IMR-90 (cell line): ENCODE results near the gene EPHA6. TPM values are rescaled to one million over a fixed set of nuclear protein-coding genes. Genes with fewer than 3 reads are reported as not detected.
A peak's percentile ranks its signal among the peaks of the same experiment; 100 is the strongest.

Experiments used
- ATAC-seq: fragments of 200-7000 bp; cut with Tn5 transposase; 2 replicates; pipeline ENCODE4 v1.9.1; 2020; ENCODE audit warnings: low read depth, mild to moderate bottlenecking, moderate library complexity
- BruUV-seq: library from RNA; stranded (reverse); fragments of 400-500 nt; replicated peaks from 2 replicates; lab custom pipeline; 2021; lab: Mats Ljungman, UMichigan
- CTCF ChIA-PET: fragments of 300-600 bp; formaldehyde crosslinking; extraction: SDS; loops from one replicate; lab custom pipeline; 2021; ENCODE audit warnings: antibody characterized with exemption; lab: Yijun Ruan, JAX
- POLR2A ChIA-PET: fragments of 300-600 bp; sonication (Branson Sonifier 250); formaldehyde crosslinking; loops from one replicate; lab custom pipeline; 2022; ENCODE audit warnings: antibody characterized with exemption; ENCODE audit not compliant: unreplicated experiment; lab: Charles Lee
- DNase-seq: peaks from one replicate; pipeline ENCODE4 v3.0.0; 2013
- H2AFZ ChIP-seq: replicated peaks from 2 replicates; pipeline ENCODE3; 2013; ENCODE audit warnings: low read length, mild to moderate bottlenecking; ENCODE audit not compliant: poor library complexity
- H2AK5ac ChIP-seq: 2 replicates; pipeline ENCODE4 v1.6.1; 2013; ENCODE audit warnings: low read depth, low read length, inconsistent platforms
- H2AK9ac ChIP-seq: replicated peaks from 2 replicates; pipeline ENCODE3; 2013; ENCODE audit warnings: mild to moderate bottlenecking, low read depth, low read length, moderate library complexity; ENCODE audit not compliant: poor library complexity
- H2BK120ac ChIP-seq: 2 replicates; pipeline ENCODE4 v1.6.1; 2013; ENCODE audit warnings: low read depth, low read length, inconsistent platforms
- H2BK15ac ChIP-seq: 3 replicates; pipeline ENCODE4 v1.6.1; 2013; ENCODE audit warnings: low read depth, low read length, inconsistent platforms
- H2BK20ac ChIP-seq: 2 replicates; pipeline ENCODE4 v1.6.1; 2013; ENCODE audit warnings: low read depth, mild to moderate bottlenecking, inconsistent platforms, low read length, moderate library complexity
- H2BK5ac ChIP-seq: 2 replicates; pipeline ENCODE4 v1.6.1; 2013; ENCODE audit warnings: mild to moderate bottlenecking, low read depth, low read length, inconsistent platforms; ENCODE audit not compliant: poor library complexity, severe bottlenecking
- H3K14ac ChIP-seq: replicated peaks from 2 replicates; pipeline ENCODE4 v1.6.1; 2013; ENCODE audit warnings: low read depth, low read length, inconsistent platforms
- H3K18ac ChIP-seq: 2 replicates; pipeline ENCODE4 v1.6.1; 2013; ENCODE audit warnings: low read depth, low read length, control low read depth
- H3K23ac ChIP-seq: 2 replicates; pipeline ENCODE4 v1.6.1; 2013; ENCODE audit warnings: low read depth, low read length, inconsistent platforms
- H3K27ac ChIP-seq: 2 replicates; pipeline ENCODE4 v1.5.1; 2013; ENCODE audit warnings: mild to moderate bottlenecking, control low read depth, low read length; ENCODE audit not compliant: insufficient read depth
- H3K27me3 ChIP-seq: 2 replicates; pipeline ENCODE4 v1.6.1; 2013; ENCODE audit warnings: low read length; ENCODE audit not compliant: control insufficient read depth, insufficient read depth
- H3K36me3 ChIP-seq: 2 replicates; pipeline ENCODE4 v1.6.1; 2013; ENCODE audit warnings: low read length, mixed read lengths; ENCODE audit not compliant: control insufficient read depth, insufficient read depth
- H3K4ac ChIP-seq: 2 replicates; pipeline ENCODE4 v1.6.1; 2013; ENCODE audit warnings: low read depth, low read length, inconsistent platforms
- H3K4me1 ChIP-seq: 2 replicates; pipeline ENCODE4 v1.6.1; 2013; ENCODE audit warnings: low read length, mixed read lengths; ENCODE audit not compliant: control insufficient read depth, insufficient read depth
- H3K4me2 ChIP-seq: 2 replicates; pipeline ENCODE4 v1.6.1; 2013; ENCODE audit warnings: low read depth, mild to moderate bottlenecking, control low read depth, low read length, moderate library complexity
- H3K4me3 ChIP-seq: 2 replicates; pipeline ENCODE4 v1.5.1; 2013; ENCODE audit warnings: low read depth, mild to moderate bottlenecking, control low read depth, low read length, moderate library complexity; ENCODE audit not compliant: insufficient read depth
- H3K56ac ChIP-seq: 2 replicates; pipeline ENCODE4 v1.6.1; 2013; ENCODE audit warnings: low read length, inconsistent platforms; ENCODE audit not compliant: insufficient read depth; ENCODE audit errors: extremely low read depth
- H3K79me1 ChIP-seq, 2 experiments: 2 replicates each; pipeline ENCODE4 v1.6.1; 2013; ENCODE audit warnings: low read length in 2 of 2, inconsistent platforms in 1 of 2, low read depth in 1 of 2
- H3K9ac ChIP-seq: 2 replicates; pipeline ENCODE4 v1.6.1; 2013; ENCODE audit warnings: low read depth, low read length, control low read depth
- H3K9me1 ChIP-seq: 2 replicates; pipeline ENCODE4 v1.6.1; 2013; ENCODE audit warnings: low read length, inconsistent platforms; ENCODE audit not compliant: insufficient read depth
- H3K9me3 ChIP-seq: 2 replicates; pipeline ENCODE4 v1.6.1; 2013; ENCODE audit warnings: low read length; ENCODE audit not compliant: control insufficient read depth, insufficient read depth
- H4K20me1 ChIP-seq: 2 replicates; pipeline ENCODE4 v1.6.1; 2013; ENCODE audit warnings: low read length, inconsistent platforms; ENCODE audit not compliant: insufficient read depth
- H4K5ac ChIP-seq: 2 replicates; pipeline ENCODE4 v1.6.1; 2013; ENCODE audit warnings: mild to moderate bottlenecking, low read depth, low read length, control low read depth
- H4K8ac ChIP-seq, 2 experiments: 2 replicates each; pipeline ENCODE4 v1.6.1; 2013; ENCODE audit warnings: low read depth in 2 of 2, low read length in 2 of 2, control low read depth in 1 of 2, inconsistent platforms in 1 of 2
- H4K91ac ChIP-seq: 2 replicates; pipeline ENCODE4 v1.6.1; 2013; ENCODE audit warnings: low read depth, low read length, inconsistent platforms; ENCODE audit not compliant: insufficient read depth
- CTCF ChIP-seq: conservative IDR thresholded peaks from 2 replicates; pipeline ENCODE4 v1.5.1; 2012; ENCODE audit warnings: mild to moderate bottlenecking, low read depth, low read length, improper control_type of control experiment
- ELK1 ChIP-seq: fragments of 150-350 bp; IDR thresholded peaks from 2 replicates; pipeline ENCODE4 v1.6.1; 2016; ENCODE audit warnings: low read depth, mild to moderate bottlenecking, low read length, moderate library complexity, borderline replicate concordance
- FOS ChIP-seq: fragments of 150-350 bp; IDR thresholded peaks from 2 replicates; pipeline ENCODE4 v1.6.1; 2016; ENCODE audit warnings: low read depth, low read length
- MAFK ChIP-seq: IDR thresholded peaks from 2 replicates; pipeline ENCODE4 v1.6.1; 2012; ENCODE audit warnings: low read depth, low read length, improper control_type of control experiment
- MXI1 ChIP-seq: IDR thresholded peaks from 2 replicates; pipeline ENCODE4 v1.6.1; 2012; ENCODE audit warnings: low read depth, mild to moderate bottlenecking, low read length, moderate library complexity, borderline replicate concordance
- RAD21 ChIP-seq: IDR thresholded peaks from 2 replicates; pipeline ENCODE4 v1.6.1; 2012; ENCODE audit warnings: low read length, improper control_type of control experiment
- WGBS, 2 experiments: methylation state at CpG; one replicate each; pipeline versions ENCODE4 v1.1.5 to v1.1.7; 2013; ENCODE audit warnings: missing lambda C conversion rate in 2 of 2; ENCODE audit not compliant: insufficient read length in 1 of 2; ENCODE audit errors: extremely low coverage in 2 of 2; 5-methylcytosine and 5-hydroxymethylcytosine counted together
- dilution Hi-C: fragments of 300-500 bp; cut with HindIII; formaldehyde crosslinking; loops from one replicate; pipeline ENCODE4 v1.14.3; 2018; ENCODE audit warnings: low sequenced_read_pairs; ENCODE audit not compliant: unreplicated experiment
- in situ Hi-C: fragments of 300-500 bp; cut with MboI; formaldehyde crosslinking; loops from 3 replicates; pipeline ENCODE4 v1.14.3; 2019; ENCODE audit warnings: low sequenced_read_pairs, inconsistent platforms, mixed read lengths
- intact Hi-C: fragments of 100-400 bp; cut with micrococcal nuclease; formaldehyde crosslinking; loops from 2 replicates; pipeline ENCODE4 v1.10.0; 2022
- polyA plus RNA-seq, 3 experiments: library from polyadenylated mRNA; depleted of rRNA; stranded (reverse); fragments of >200 nt; gene quantifications; 2 replicates each; pipeline ENCODE4 v1.2.3, GENCODE V29; 2012; ENCODE audit warnings: low replicate concordance in 1 of 3
- total RNA-seq: library from RNA; depleted of rRNA; stranded (reverse); fragments of >200 nt; gene quantifications from 2 replicates; pipeline ENCODE4 v1.2.3, GENCODE V29; 2012
- TF ChIP-seq, protein P1 (sequence below): fragments of 150-350 bp; IDR thresholded peaks from 2 replicates; pipeline ENCODE4 v1.6.1; 2017; ENCODE audit warnings: mild to moderate bottlenecking, antibody characterized with exemption, low read length, low read depth

Gene EPHA6
- total and polyA plus RNA-seq, 2 of the 4 experiments (the other 2 are of a cell fraction) = not detected

GRCh38 chr3:97530691-97531090 lies 716.3 kb downstream of the EPHA6 start:
- WGBS, 2 experiments = no CpG with 5 or more reads among the region's 2 CpGs
- in situ Hi-C loops = no loop called here
- no peak overlapping the region for H3K27ac ChIP-seq

More at GRCh38 chr3:97530691-97531090, 716.3 kb downstream of the EPHA6 start:
- no peaks in the 10 kb centered on the region for H3K27me3 ChIP-seq
- H3K4me3 ChIP-seq = no peak overlapping the region
- dilution Hi-C loops = no loop called here
- H4K20me1 ChIP-seq = no peaks in the 10 kb centered on the region
- DNase-seq (no peak), ATAC-seq (no peak)
- H3K79me1 ChIP-seq = no peaks in the 10 kb centered on the region
- H4K8ac ChIP-seq = no peak overlapping the region
- no peaks in the 10 kb centered on the region for H3K9me1 ChIP-seq
- H3K36me3 ChIP-seq = no peaks in the 10 kb centered on the region
- no peak overlapping the region for H2BK15ac ChIP-seq
- BruUV-seq = no TSS peak
- H2BK120ac ChIP-seq = no peak overlapping the region
- intact Hi-C loops = no loop called here
- CTCF ChIA-PET = no interaction called here
- H3K56ac ChIP-seq = no peak overlapping the region
- no peak overlapping the region for H2AK5ac ChIP-seq
- POLR2A ChIA-PET = no interaction called here
- H3K4me2 ChIP-seq = no peak overlapping the region
- H3K14ac ChIP-seq = no peak overlapping the region
- no peak overlapping the region for H2BK20ac ChIP-seq
- H3K9me3 ChIP-seq = peaks cover 11% of the 10 kb centered on the region
- no peak overlapping the region for H3K9ac ChIP-seq
- H3K23ac ChIP-seq = no peak overlapping the region
- TF ChIP-seq RAD21 (no peak), CTCF (no peak), MAFK (peak; percentile 92), FOS (no peak), MXI1 (no peak), ELK1 (no peak)
- TF ChIP-seq, protein P1, sequence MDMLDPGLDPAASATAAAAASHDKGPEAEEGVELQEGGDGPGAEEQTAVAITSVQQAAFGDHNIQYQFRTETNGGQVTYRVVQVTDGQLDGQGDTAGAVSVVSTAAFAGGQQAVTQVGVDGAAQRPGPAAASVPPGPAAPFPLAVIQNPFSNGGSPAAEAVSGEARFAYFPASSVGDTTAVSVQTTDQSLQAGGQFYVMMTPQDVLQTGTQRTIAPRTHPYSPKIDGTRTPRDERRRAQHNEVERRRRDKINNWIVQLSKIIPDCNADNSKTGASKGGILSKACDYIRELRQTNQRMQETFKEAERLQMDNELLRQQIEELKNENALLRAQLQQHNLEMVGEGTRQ = no peak
- H4K91ac ChIP-seq = no peak overlapping the region
- no peak overlapping the region for H2AK9ac ChIP-seq
- H3K4ac ChIP-seq = no peak overlapping the region
- no peak overlapping the region for H2AFZ ChIP-seq
- no peak overlapping the region for H2BK5ac ChIP-seq
- H3K18ac ChIP-seq = no peak overlapping the region
- no peaks in the 10 kb centered on the region for H3K4me1 ChIP-seq
- H4K5ac ChIP-seq = no peak overlapping the region
